Immature natural killer cell (primary cell): ENCODE results near the gene MTCH1. TPM values are rescaled to one million over a fixed set of nuclear protein-coding genes. Genes with fewer than 3 reads are reported as not detected.
A peak's percentile ranks its signal among the peaks of the same experiment; 100 is the strongest.

ENCODE experiments used
- DNase-seq, 3 donors: peaks; one replicate each; pipeline ENCODE4 v3.0.0; 2022; ENCODE audit warnings: mixed read lengths in 1 of 3
- H3K27ac Mint-ChIP-seq, 6 donors: one replicate each; pipeline ENCODE4 v1.8.0; 2020; ENCODE audit warnings: mixed read lengths in 6 of 6, mild to moderate bottlenecking in 5 of 6, inconsistent platforms in 4 of 6, moderate library complexity in 3 of 6
- H3K27me3 Mint-ChIP-seq, 3 donors: one replicate each; pipeline ENCODE4 v1.8.0; 2020 to 2021; ENCODE audit warnings: low read depth in 3 of 3, mild to moderate bottlenecking in 3 of 3, mixed read lengths in 3 of 3, moderate library complexity in 3 of 3, inconsistent platforms in 1 of 3
- H3K36me3 Mint-ChIP-seq, 3 donors: one replicate each; pipeline ENCODE4 v1.8.0; 2020; ENCODE audit warnings: mixed read lengths in 3 of 3, inconsistent platforms in 2 of 3, mild to moderate bottlenecking in 2 of 3
- H3K4me1 Mint-ChIP-seq, 2 donors: one replicate each; pipeline ENCODE4 v1.8.0; 2020; ENCODE audit warnings: inconsistent platforms in 2 of 2, mild to moderate bottlenecking in 2 of 2, mixed read lengths in 2 of 2, moderate library complexity in 1 of 2
- H3K4me3 Mint-ChIP-seq, 5 donors: one replicate each; pipeline ENCODE4 v1.8.0; 2020; ENCODE audit warnings: mild to moderate bottlenecking in 5 of 5, mixed read lengths in 5 of 5, inconsistent platforms in 3 of 5, moderate library complexity in 3 of 5
- H3K9me3 Mint-ChIP-seq, 6 donors: one replicate each; pipeline ENCODE4 v1.8.0; 2020; ENCODE audit warnings: mild to moderate bottlenecking in 6 of 6, mixed read lengths in 6 of 6, inconsistent platforms in 4 of 6, moderate library complexity in 3 of 6
- polyA plus RNA-seq, 3 donors: library from polyadenylated mRNA; unstranded; fragments of 300-500 nt; fragmentation: Illumina TruSeq; gene quantifications; one replicate each; pipeline ENCODE4 v1.2.3, GENCODE V29; 2021

The MTCH1 gene
- polyA plus RNA-seq, 3 donors from 2014 or later = 86.0 to 116 (median 94.7) TPM

DNA sequence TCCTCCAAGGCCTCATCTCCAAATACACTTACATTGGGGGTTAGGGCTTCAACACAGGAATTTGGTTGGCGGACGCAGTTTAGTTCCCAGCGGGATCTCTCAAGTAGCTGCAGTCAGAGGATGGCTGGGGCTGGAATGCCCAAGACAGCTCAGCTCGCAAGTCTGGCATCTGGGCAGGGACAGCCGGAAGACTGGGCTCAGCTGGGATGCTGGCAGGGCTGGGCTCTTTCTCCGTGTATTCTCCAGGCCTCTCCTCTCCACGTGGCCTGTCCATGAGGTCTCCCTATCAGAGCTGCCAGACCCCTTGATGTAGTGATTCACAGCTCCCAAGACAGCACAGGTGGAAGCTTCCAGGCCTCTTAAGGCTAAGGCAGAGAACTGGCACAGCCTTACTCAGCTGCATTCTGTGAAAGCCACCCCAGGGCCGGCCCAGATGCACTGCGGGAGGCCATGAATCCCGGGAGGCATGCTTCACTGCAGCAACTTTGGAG, 24.5 kb upstream of the MTCH1 start:
- no peak for DNase-seq
- H3K4me3 Mint-ChIP-seq = no peak overlapping the region
- H3K27me3 Mint-ChIP-seq = peaks cover 0 to 3% (median 1%) of the 10 kb centered on the region in 3 donors
- H3K36me3 Mint-ChIP-seq = no peaks in the 10 kb centered on the region
- no peaks in the 10 kb centered on the region for H3K9me3 Mint-ChIP-seq
- no peak overlapping the region for H3K27ac Mint-ChIP-seq
- peaks cover 15 to 26% of the 10 kb centered on the region in 2 donors for H3K4me1 Mint-ChIP-seq

DNA sequence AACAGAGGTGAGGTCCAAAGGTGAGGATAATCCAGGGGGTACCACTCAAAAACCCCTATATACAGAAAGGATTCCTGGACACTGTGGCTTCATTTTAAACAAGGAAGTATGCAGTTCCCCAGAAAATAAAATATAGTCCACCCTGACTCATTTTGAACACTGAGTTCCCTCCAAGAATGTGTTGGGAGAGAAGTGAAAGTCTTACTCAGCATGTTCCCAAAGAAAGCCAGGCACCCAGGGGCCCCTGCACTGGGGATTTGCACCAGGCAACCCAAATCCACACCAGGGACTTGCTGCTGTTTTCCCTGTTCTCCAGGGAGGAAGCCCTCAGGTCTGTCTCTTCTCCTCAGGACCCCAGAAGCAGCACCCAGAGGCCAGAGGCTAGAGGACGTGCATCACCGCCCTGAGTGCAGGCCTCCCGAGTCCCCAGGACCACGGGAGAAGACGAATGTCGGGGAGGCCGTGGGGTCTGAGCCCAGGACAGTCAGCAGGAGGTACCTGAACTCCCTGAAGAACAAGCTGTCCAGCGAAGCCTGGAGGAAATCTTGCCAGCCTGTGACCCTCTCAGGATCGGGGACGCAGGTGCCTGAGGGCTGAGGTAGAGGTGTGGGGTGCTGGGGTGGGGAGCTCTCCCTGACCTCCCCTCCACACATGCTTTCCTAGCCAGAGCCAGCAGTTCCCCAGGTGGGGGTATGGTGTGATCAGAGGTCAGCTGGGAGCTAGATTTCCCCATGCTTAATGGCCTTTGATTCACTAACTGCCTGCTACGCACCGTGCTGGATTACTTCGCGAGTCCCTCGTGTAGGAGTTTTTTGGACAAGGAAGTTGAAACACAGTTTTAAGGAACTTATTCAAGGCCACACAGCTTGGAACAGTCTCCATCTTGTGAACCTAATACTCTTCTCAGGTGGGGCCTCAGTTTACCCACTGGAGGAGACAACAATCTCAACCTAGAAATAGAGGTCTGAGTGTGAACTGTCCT, 22.8 kb upstream of the MTCH1 start:
- Mint-ChIP-seq H3K9me3 (no peaks in the 10 kb centered on the region), H3K27me3 (peaks cover 0 to 3% (median 2%) of the 10 kb centered on the region in 3 donors), H3K36me3 (no peaks in the 10 kb centered on the region), H3K4me3 (no peak overlapping the region), H3K27ac (no peak overlapping the region), H3K4me1 (peaks cover 16 to 26% of the 10 kb centered on the region in 2 donors)
- no peak for DNase-seq

DNA sequence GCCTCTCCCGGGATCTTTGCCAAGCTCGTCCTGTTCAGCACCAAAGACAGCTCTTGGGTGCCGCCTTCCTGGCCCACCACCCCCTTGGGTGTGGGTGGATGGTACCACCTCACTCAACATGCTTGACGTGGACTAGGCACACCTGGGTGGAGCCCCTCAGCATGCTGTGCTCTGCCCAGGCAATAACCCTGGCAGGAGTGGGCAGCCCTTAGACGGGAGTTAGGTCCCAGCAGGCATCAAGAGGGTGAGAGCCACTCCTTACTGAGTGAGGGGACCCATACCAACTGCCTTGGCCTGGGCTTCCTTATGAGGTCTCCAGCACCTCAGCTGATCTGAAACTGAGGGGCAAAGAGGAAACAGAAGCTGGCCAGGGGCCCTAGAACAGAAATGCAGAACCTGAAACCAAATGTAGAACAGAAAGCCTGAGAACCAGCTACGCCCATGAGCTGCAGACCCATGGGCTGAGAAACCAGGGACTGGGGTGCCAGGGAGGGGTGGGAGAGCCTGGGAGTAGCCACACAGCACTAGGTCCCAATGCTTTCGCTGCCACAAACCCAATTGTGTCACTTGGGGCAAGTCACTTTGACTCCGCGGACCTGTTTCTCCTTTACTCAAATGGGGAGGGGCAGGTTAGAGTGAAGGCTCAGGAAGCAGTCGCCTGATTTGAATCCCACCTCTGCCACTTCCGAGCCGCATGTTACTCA, 21.5 kb upstream of the MTCH1 start:
- peaks cover 16 to 26% of the 10 kb centered on the region in 2 donors for H3K4me1 Mint-ChIP-seq
- H3K27ac Mint-ChIP-seq = peak overlapping the region in 4 of 6 donors; percentile 5 to 51 (median 38)
- DNase-seq = no peak

DNA sequence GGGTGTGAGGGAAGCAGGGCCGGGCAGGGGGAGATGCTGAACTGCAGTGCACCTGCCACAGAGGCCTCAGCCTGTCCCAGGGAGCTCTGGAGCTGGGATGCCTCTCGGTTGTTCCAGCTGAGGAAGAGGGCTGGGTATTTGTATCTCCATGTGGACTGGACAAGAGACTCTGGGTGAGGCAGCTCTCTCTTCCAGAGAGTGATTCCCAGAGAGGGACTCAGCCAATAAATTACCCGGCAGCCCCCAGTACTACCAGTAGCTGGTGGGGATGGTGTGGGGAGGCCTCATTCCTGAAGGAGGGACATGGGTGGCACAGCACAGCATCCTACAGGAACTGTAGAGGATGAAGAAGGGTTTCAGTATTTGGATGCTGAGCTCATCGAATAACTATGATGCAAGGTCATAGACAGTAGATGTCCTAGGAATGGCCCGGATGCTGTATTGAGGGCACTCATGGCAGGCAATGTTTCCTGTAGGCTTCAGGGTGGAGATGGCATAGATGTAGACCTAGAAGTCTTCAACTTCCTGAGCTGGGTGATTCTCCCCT, 20.9 kb upstream of the MTCH1 start:
- H3K27ac Mint-ChIP-seq = peak overlapping the region in 2 of 6 donors; percentile 17 to 48
- no peaks in the 10 kb centered on the region for H3K9me3 Mint-ChIP-seq
- no peaks in the 10 kb centered on the region for H3K36me3 Mint-ChIP-seq
- H3K4me3 Mint-ChIP-seq = peak overlapping the region in 2 of 5 donors; percentile 28 to 72
- peaks cover 16 to 26% of the 10 kb centered on the region in 2 donors for H3K4me1 Mint-ChIP-seq
- H3K27me3 Mint-ChIP-seq = peaks cover 0 to 4% (median 4%) of the 10 kb centered on the region in 3 donors
- no peak for DNase-seq

More for the DNA sequence above, 21.5 kb upstream of the MTCH1 start:
- H3K27me3 Mint-ChIP-seq = peaks cover 0 to 4% (median 3%) of the 10 kb centered on the region in 3 donors
- no peaks in the 10 kb centered on the region for H3K36me3 Mint-ChIP-seq
- H3K4me3 Mint-ChIP-seq = peak overlapping the region in 2 of 5 donors; percentile 21
- no peaks in the 10 kb centered on the region for H3K9me3 Mint-ChIP-seq

DNA sequence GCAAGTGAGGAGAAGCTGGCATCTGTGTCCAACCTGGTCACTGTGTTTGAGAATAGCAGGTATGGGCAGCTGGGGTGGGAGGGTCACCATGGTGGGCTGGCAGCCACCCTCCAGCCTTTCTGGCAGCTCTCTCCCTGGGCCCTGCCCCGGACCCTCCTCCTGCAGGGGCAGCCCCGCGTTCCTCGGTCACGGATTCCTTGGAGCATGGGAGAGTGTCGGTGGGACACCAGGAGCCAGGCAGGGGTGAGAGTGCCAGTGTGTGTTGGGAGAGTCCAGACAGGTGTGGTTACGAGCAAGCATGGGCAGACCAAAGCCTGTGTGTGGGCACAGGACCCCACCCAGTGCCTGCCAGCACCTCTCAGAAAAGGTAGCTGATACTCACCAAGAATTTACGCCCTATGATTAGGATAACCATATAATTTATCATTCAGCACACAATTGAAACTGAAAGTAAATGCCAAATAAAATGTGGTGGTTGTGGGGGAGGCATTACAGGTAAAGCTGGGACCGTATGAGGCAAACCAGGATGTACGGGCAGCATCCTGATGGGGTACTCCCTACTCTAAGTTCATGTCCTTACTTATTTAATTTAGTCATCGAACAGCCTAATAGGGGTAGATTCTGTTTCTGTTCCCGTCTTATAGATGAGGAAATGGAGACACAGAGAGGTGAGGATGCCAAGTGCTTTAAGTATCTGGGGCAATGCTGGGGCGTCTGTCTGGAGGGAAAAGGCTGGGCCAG, 20.0 kb upstream of the MTCH1 start:
- H3K9me3 Mint-ChIP-seq = no peaks in the 10 kb centered on the region
- H3K27me3 Mint-ChIP-seq = peaks cover 0 to 4% (median 4%) of the 10 kb centered on the region in 3 donors
- peak overlapping the region in 4 of 6 donors; percentile 26 to 68 (median 51) for H3K27ac Mint-ChIP-seq
- peak overlapping the region; percentile 36 to 72 (median 51) for H3K4me3 Mint-ChIP-seq
- peaks cover 16 to 26% of the 10 kb centered on the region in 2 donors for H3K4me1 Mint-ChIP-seq
- DNase-seq = no peak
- H3K36me3 Mint-ChIP-seq = no peaks in the 10 kb centered on the region

DNA sequence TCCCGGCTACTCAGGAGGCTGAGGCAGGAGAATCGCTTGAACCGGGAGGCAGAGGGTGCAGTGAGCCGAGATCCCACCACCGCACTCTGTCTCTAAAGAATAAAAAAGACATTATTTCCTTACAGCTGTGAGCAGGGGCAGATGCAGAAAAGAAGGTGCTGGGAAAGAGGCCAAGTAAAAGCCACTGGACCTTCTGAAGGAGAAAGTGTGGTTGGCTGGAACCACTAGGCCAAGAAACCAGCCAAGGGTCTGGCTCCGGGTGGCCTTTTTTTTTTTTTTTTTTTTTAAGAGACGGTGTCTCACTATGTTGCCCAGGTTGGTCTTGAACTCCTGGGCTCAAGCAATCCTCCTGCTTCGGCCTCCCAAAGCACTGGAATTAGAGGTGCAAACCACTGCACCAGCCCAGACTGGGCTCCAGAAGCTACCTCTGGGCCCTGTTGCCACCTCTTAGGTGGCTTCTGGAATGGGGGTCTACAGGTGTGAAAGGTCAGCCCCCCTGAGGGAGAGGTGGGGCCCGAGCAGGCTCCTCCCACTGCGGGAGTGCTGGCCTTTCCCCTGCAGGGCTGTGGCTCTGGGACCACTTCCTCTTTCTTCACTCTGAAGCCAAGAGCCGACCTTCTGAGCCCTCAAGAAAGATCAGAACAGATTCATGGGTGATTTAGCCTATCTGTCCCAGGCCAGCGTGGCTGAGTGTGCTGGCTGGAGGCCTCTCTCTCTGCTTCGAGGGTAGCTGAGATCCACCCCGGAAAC, 19.2 kb upstream of the MTCH1 start, which contains the start of gene FGD2:
FGD2 (plus strand) TSS at position 595 of the 750 bp plus-strand sequence. CDS start 163 bp downstream, outside the sequence.
- H3K27ac Mint-ChIP-seq = peak within 1 kb of the TSS in 4 of 6 donors; percentile 26 to 68 (median 51)
- peak within 1 kb of the TSS; percentile 36 to 72 (median 51) for H3K4me3 Mint-ChIP-seq
- peaks cover 0 to 4% (median 4%) of the 10 kb centered on the region in 3 donors for H3K27me3 Mint-ChIP-seq
- H3K36me3 Mint-ChIP-seq = no peaks in the 10 kb centered on the region
- DNase-seq = no peak
- peaks cover 16 to 26% of the 10 kb centered on the region in 2 donors for H3K4me1 Mint-ChIP-seq
- no peaks in the 10 kb centered on the region for H3K9me3 Mint-ChIP-seq

DNA sequence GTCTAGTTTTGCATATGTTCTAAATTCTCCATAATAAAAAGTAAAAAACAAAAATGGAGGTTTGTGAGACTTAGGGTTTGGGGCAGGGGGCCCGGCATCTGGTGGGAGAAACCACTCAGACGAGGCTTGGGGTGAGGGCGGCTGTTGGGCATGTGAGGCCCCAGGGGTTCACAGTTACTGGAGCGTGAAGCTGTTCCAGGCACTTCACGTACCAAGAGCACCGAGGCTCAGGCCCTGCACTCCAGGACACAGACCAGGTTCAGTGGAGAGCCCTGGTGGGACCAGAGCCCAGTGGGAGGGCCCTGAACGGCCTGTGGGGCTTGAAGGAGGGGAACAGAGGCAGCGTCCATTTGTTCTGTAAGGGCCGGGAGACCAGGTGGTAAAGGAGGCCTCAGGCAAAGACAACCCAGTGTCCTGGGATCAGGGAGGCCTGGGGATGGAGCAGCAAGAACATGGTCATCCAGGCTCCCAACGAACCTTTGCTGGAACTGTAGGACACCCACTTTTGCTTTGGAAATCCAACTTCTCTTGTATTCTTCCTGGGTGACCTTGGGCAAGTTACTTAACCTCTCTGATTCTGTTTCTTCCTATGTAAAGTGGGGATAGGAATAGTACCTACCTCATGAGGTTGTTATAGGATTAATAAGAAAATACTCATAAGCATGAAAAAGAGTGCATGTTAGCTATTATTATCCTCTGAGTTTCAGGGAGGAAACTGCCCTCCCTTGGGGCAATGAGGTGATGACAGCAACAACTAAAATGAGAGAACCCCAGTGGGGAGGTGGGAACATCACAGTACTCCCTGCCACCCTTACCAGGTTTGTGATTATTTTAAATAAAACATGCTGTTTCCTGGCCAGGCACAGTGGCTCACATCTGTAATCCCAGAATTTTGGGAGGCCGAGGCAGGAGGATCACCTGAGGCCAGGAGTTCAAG, 18.3 kb upstream of the MTCH1 start:
- Mint-ChIP-seq H3K27ac (no peak overlapping the region), H3K4me3 (no peak overlapping the region)
- no peak for DNase-seq

DNA sequence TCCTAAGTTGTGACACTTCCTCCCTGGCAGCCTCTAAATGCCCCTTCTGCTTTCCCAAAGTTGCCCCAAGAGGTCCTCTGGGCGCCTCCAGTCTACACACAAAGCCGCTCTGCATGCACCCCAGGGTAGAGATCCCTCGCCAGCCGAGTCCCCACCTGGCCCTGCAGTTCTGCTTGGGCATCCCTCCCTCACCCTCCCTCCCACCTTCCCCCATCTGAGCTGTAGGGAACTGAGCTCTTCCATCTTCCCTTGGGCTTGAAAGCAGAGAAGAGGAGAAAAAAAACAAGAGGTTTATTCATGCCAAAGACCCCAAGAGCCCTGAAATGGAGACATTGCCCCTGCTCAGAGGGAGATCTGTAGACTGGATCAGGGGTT, 13.7 kb upstream of the MTCH1 start:
- no peaks in the 10 kb centered on the region for H3K4me1 Mint-ChIP-seq
- DNase-seq = no peak
- no peaks in the 10 kb centered on the region for H3K36me3 Mint-ChIP-seq
- H3K27ac Mint-ChIP-seq = no peak overlapping the region
- no peak overlapping the region for H3K4me3 Mint-ChIP-seq
- H3K9me3 Mint-ChIP-seq = no peaks in the 10 kb centered on the region
- peaks cover 3 to 6% (median 5%) of the 10 kb centered on the region in 3 donors for H3K27me3 Mint-ChIP-seq

More for the DNA sequence above, 18.3 kb upstream of the MTCH1 start:
- Mint-ChIP-seq H3K9me3 (no peaks in the 10 kb centered on the region), H3K27me3 (peaks cover 0 to 4% (median 4%) of the 10 kb centered on the region in 3 donors), H3K4me1 (peaks cover 16 to 26% of the 10 kb centered on the region in 2 donors), H3K36me3 (no peaks in the 10 kb centered on the region)

DNA sequence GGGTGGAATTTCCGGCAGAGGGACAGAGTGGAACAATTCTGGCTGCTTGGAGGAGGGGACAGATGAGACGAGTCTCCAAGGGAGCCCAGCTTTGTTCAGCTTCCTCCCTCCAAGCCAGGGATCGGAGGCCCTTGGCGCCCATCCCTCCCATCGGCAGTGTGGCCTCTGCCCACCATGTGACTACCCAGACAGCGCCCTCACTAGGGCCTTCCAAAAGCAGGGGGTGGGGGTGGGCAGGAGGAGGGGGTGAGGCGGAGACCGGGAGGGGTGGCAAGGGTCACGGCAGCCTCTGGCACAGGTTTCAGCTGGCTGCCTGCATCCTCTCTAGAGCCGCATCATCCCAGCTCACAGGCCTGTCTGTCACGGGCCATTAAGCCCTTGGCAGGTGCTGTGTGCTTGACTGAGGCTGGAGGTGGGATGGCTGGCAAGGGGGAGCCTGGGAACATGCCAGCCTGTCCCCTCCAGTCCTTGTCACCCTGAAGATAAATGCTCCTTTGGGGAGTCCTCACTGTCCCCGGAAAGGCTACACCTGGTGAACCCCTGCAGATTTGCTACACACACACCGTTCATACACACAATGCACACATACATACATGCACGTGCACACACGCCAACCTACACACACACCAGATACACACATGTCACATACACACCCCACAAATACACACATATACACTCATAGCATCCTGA, 13.2 kb upstream of the MTCH1 start:
- DNase-seq = no peak
- Mint-ChIP-seq H3K27ac (no peak overlapping the region), H3K9me3 (no peaks in the 10 kb centered on the region), H3K36me3 (no peaks in the 10 kb centered on the region), H3K4me3 (no peak overlapping the region), H3K27me3 (peaks cover 3 to 6% (median 5%) of the 10 kb centered on the region in 3 donors), H3K4me1 (no peaks in the 10 kb centered on the region)

DNA sequence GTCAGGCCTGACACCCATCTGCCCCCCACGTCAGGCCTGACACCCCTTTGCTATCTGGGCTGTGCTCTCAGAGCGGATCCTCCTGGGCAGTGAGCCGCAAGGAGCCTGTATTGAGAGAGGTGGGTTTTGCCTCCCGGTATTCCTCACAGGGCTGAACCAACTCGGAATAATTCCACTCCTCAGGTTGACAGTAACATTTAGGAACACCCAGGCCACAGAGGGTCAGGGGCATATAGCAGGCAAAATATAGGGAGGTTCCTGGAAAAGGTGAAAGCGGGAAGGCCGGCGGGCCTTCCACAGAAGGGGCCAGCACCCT, 12.7 kb upstream of the MTCH1 start:
- H3K27ac Mint-ChIP-seq = no peak overlapping the region
- H3K36me3 Mint-ChIP-seq = no peaks in the 10 kb centered on the region
- DNase-seq = no peak
- H3K27me3 Mint-ChIP-seq = peaks cover 2 to 8% (median 5%) of the 10 kb centered on the region in 3 donors
- no peaks in the 10 kb centered on the region for H3K4me1 Mint-ChIP-seq
- no peak overlapping the region for H3K4me3 Mint-ChIP-seq
- H3K9me3 Mint-ChIP-seq = no peaks in the 10 kb centered on the region
